ENCODE results near the gene PRKCA.

PRKCA gene

DNA sequence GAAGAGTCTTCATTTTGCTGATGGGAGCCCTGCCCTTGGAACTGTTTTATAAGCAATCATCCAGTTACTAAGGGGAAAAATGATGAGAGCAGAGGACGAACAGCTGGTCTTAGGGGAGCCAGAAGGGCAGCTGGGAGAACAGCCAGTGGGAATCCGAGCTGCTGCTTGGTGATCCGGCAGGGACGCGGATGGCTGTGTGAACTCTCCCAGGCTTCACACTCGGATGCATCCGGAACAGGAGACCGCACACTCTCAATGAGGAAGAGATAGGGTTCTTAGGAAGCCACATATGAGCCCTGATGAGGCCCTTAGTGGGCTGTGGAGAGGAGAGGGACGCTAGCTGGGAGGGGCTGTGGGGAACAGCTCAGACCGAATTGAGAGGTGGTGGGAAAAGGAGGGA lies 527.5 kb downstream of the PRKCA start:
- no peaks in the 10 kb centered on the region for H4K20me1 ChIP-seq (ENCODE audit: insufficient read depth, low read length)
- H2AFZ ChIP-seq (ENCODE audit: low read depth, low read length): no peak overlapping the region
- no peaks in the 10 kb centered on the region for H3K4me1 ChIP-seq (ENCODE audit: low read length)
- no peak overlapping the region for H3K4me3 ChIP-seq (ENCODE audit: low read length)
- H3K27ac ChIP-seq (ENCODE audit: low read length): no peak overlapping the region
- no peaks in the 10 kb centered on the region for H3K36me3 ChIP-seq (replicated peaks; ENCODE audit: low read depth, low read length)
- no peak overlapping the region for H3K4me2 ChIP-seq (ENCODE audit: low read length)
- H3K27me3 ChIP-seq (ENCODE audit: low read depth, low read length): 0 out of 2 replicates have a peak, but pooled peaks cover 2% of the 10 kb centered on the region
- no peaks in the 10 kb centered on the region for H3K9me3 ChIP-seq (ENCODE audit: insufficient read depth, low read length)
- TF ChIP-seq, protein P1, sequence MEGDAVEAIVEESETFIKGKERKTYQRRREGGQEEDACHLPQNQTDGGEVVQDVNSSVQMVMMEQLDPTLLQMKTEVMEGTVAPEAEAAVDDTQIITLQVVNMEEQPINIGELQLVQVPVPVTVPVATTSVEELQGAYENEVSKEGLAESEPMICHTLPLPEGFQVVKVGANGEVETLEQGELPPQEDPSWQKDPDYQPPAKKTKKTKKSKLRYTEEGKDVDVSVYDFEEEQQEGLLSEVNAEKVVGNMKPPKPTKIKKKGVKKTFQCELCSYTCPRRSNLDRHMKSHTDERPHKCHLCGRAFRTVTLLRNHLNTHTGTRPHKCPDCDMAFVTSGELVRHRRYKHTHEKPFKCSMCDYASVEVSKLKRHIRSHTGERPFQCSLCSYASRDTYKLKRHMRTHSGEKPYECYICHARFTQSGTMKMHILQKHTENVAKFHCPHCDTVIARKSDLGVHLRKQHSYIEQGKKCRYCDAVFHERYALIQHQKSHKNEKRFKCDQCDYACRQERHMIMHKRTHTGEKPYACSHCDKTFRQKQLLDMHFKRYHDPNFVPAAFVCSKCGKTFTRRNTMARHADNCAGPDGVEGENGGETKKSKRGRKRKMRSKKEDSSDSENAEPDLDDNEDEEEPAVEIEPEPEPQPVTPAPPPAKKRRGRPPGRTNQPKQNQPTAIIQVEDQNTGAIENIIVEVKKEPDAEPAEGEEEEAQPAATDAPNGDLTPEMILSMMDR (IDR thresholded peaks at IDR 0.05; ENCODE audit: low read depth, low read length): no peak
- no peak for TF ChIP-seq EZH2phosphoT487 (IDR thresholded peaks at IDR 0.05; ENCODE audit: low read depth)
- H3K79me2 ChIP-seq (ENCODE audit: low read length): no peaks in the 10 kb centered on the region
- no peak overlapping the region for H3K9ac ChIP-seq (ENCODE audit: low read length)

DNA sequence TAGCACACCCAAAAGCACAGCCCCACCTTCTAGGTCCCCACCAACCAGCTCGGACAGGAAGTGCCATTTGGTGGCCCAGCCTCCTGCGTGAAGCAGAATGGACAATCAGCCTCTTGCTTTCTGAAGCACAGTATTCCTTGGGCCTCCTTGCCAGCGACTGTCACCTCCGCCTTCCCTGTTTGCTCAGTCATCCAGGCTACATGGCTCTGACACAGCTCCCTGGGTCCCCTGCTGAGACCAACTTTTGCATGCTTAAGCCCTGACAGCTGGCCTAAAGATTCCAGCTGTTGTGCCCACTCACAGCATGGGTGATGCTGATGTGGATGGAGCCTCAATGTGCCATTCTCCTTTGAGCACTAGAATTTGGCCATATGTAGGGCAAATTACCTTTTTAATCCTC lies 528.0 kb downstream of the PRKCA start:
- H3K79me2 ChIP-seq (ENCODE audit: low read length): no peaks in the 10 kb centered on the region
- no peak overlapping the region for H3K4me3 ChIP-seq (ENCODE audit: low read length)
- no peaks in the 10 kb centered on the region for H3K36me3 ChIP-seq (replicated peaks; ENCODE audit: low read depth, low read length)
- H2AFZ ChIP-seq (ENCODE audit: low read depth, low read length): no peak overlapping the region
- H3K27ac ChIP-seq (ENCODE audit: low read length): no peak overlapping the region
- H3K9ac ChIP-seq (ENCODE audit: low read length): no peak overlapping the region
- no peak for TF ChIP-seq EZH2phosphoT487 (IDR thresholded peaks at IDR 0.05; ENCODE audit: low read depth)
- TF ChIP-seq, protein P1 (IDR thresholded peaks at IDR 0.05; ENCODE audit: low read depth, low read length): no peak
- H3K27me3 ChIP-seq (ENCODE audit: low read depth, low read length): no peaks in the 10 kb centered on the region
- no peak overlapping the region for H3K4me2 ChIP-seq (ENCODE audit: low read length)
- no peaks in the 10 kb centered on the region for H4K20me1 ChIP-seq (ENCODE audit: insufficient read depth, low read length)
- H3K9me3 ChIP-seq (ENCODE audit: insufficient read depth, low read length): no peaks in the 10 kb centered on the region
- H3K4me1 ChIP-seq (ENCODE audit: low read length): no peaks in the 10 kb centered on the region

DNA sequence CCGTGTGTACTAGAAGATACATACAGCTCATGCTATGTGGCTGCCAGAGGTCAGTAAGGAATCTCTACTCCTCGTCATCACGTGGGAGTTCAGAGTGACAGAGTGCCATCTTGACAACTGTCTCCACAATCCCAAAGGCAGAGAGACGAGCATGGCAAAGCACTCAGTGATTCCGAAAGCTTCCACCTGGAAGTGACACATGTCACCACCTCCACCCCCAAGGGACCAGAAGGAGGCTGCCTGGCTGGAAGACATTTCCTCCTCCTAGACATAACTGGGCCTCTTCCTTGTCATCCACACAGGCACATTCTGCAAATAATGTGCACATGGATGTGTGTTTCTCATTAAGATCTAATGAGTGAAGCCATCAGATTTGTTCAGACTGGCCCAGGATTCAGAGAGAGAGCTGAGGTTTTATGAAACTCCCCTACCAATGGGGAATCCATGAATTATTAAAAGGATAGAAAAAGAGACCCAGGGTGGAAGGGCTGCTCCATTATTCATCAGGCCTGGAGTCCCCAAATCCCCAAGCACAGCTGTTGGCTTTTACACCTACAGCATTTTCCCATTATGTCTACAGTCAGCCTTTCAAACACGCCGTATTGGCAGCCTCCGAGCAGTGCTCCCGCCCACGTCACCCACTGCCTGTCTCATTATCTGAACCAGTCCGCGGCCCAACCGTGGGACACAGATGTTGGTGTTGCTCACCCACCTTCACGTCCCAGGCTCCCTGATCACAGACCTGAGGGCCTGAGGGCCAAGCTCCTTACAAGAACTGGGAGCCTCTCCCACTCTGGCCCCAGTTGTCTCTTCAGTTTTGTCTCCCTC lies 529.2 kb downstream of the PRKCA start:
- Histone ChIP-seq H4K20me1 (ENCODE audit: insufficient read depth, low read length) (no peaks in the 10 kb centered on the region), H3K9me3 (ENCODE audit: insufficient read depth, low read length) (no peaks in the 10 kb centered on the region), H3K36me3 (replicated peaks; ENCODE audit: low read depth, low read length) (no peaks in the 10 kb centered on the region), H3K79me2 (ENCODE audit: low read length) (no peaks in the 10 kb centered on the region), H3K4me2 (ENCODE audit: low read length) (no peak overlapping the region), H3K27ac (ENCODE audit: low read length) (no peak overlapping the region), H3K27me3 (ENCODE audit: low read depth, low read length) (no peaks in the 10 kb centered on the region), H3K9ac (ENCODE audit: low read length) (no peak overlapping the region), H3K4me1 (ENCODE audit: low read length) (no peaks in the 10 kb centered on the region), H2AFZ (ENCODE audit: low read depth, low read length) (no peak overlapping the region), H3K4me3 (ENCODE audit: low read length) (no peak overlapping the region)
- TF ChIP-seq EZH2phosphoT487 (IDR thresholded peaks at IDR 0.05; ENCODE audit: low read depth): no peak
- TF ChIP-seq, protein P1 (IDR thresholded peaks at IDR 0.05; ENCODE audit: low read depth, low read length): no peak

DNA sequence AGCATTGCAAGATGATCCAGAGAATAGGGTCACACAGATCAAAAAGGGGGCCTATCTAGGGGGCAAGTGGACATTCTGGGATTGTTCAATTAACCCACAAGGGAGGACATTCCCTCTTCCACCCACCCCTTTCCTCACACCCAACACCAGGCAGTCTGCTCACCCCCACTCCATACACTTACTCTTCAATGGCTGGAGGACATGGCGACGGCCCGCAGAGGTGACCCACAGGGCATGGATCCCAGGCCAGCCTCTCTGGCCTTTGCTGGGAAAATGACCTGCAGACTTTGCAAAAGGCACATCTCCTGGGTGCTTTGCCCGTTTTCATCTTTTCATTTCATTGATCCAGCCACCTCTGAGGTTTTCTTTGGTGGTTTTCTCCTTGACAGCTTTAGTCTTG lies 530.8 kb downstream of the PRKCA start:
- no peaks in the 10 kb centered on the region for H3K4me1 ChIP-seq (ENCODE audit: low read length)
- H3K27me3 ChIP-seq (ENCODE audit: low read depth, low read length): no peaks in the 10 kb centered on the region
- no peaks in the 10 kb centered on the region for H4K20me1 ChIP-seq (ENCODE audit: insufficient read depth, low read length)
- H3K9me3 ChIP-seq (ENCODE audit: insufficient read depth, low read length): no peaks in the 10 kb centered on the region
- TF ChIP-seq, protein P1 (IDR thresholded peaks at IDR 0.05; ENCODE audit: low read depth, low read length): no peak
- TF ChIP-seq EZH2phosphoT487 (IDR thresholded peaks at IDR 0.05; ENCODE audit: low read depth): no peak
- no peaks in the 10 kb centered on the region for H3K36me3 ChIP-seq (replicated peaks; ENCODE audit: low read depth, low read length)
- no peak overlapping the region for H3K4me2 ChIP-seq (ENCODE audit: low read length)
- H3K4me3 ChIP-seq (ENCODE audit: low read length): no peak overlapping the region
- H2AFZ ChIP-seq (ENCODE audit: low read depth, low read length): no peak overlapping the region
- H3K27ac ChIP-seq (ENCODE audit: low read length): no peak overlapping the region
- H3K79me2 ChIP-seq (ENCODE audit: low read length): no peaks in the 10 kb centered on the region
- no peak overlapping the region for H3K9ac ChIP-seq (ENCODE audit: low read length)
